ENCODE data around the gene CNTN4. TPM values are rescaled to one million over a fixed set of nuclear protein-coding genes. Genes with fewer than 3 reads are reported as not detected.

The CNTN4 gene
- total RNA-seq, 2 experiments from 2014 or later, result not detected

- Mint-ChIP-seq H3K27me3 (no peaks in the 10 kb centered on the region), H3K36me3 (no peaks in the 10 kb centered on the region), H3K4me1 (no peaks in the 10 kb centered on the region), H3K27ac (no peak overlapping the region), H3K4me3 (no peak overlapping the region), H3K9me3 (ENCODE audit: low read depth) (no peaks in the 10 kb centered on the region)
- no peak for DNase-seq
- CTCF ChIA-PET, result no interaction called here
- ATAC-seq, result no peak
Measured at GRCh38 chr3:2656806-2657777, 558.4 kb downstream of the CNTN4 start.

GRCh38 chr3:2657971-2658370 is 559.3 kb downstream of the CNTN4 start:
- Mint-ChIP-seq H3K36me3 (no peaks in the 10 kb centered on the region), H3K27me3 (no peaks in the 10 kb centered on the region), H3K4me1 (no peaks in the 10 kb centered on the region), H3K9me3 (ENCODE audit: low read depth) (no peaks in the 10 kb centered on the region), H3K4me3 (no peak overlapping the region), H3K27ac (no peak overlapping the region)
- ATAC-seq, result no peak
- CTCF ChIA-PET, result no interaction called here
- no peak for DNase-seq

- Mint-ChIP-seq H3K4me1 (no peaks in the 10 kb centered on the region), H3K9me3 (ENCODE audit: low read depth) (no peaks in the 10 kb centered on the region), H3K36me3 (no peaks in the 10 kb centered on the region), H3K27ac (no peak overlapping the region), H3K27me3 (no peaks in the 10 kb centered on the region), H3K4me3 (no peak overlapping the region)
- no peak for DNase-seq
- CTCF ChIA-PET, result no interaction called here
- no peak for ATAC-seq
Measured at GRCh38 chr3:2659896-2660295, 561.2 kb downstream of the CNTN4 start.

GRCh38 chr3:2661078-2661477 is 562.4 kb downstream of the CNTN4 start:
- H3K9me3 Mint-ChIP-seq (ENCODE audit: low read depth), result no peaks in the 10 kb centered on the region
- no peaks in the 10 kb centered on the region for H3K27me3 Mint-ChIP-seq
- no peak for ATAC-seq
- CTCF ChIA-PET, result no interaction called here
- H3K27ac Mint-ChIP-seq, result no peak overlapping the region
- H3K4me1 Mint-ChIP-seq, result no peaks in the 10 kb centered on the region
- no peaks in the 10 kb centered on the region for H3K36me3 Mint-ChIP-seq
- H3K4me3 Mint-ChIP-seq, result no peak overlapping the region
- DNase-seq, result no peak

- H3K27ac Mint-ChIP-seq, result no peak overlapping the region
- CTCF ChIA-PET, result no interaction called here
- no peaks in the 10 kb centered on the region for H3K4me1 Mint-ChIP-seq
- ATAC-seq (no peak), DNase-seq (no peak)
- no peaks in the 10 kb centered on the region for H3K36me3 Mint-ChIP-seq
- no peak overlapping the region for H3K4me3 Mint-ChIP-seq
- no peaks in the 10 kb centered on the region for H3K27me3 Mint-ChIP-seq
- no peaks in the 10 kb centered on the region for H3K9me3 Mint-ChIP-seq (ENCODE audit: low read depth)
Measured at GRCh38 chr3:2677501-2677900, 578.8 kb downstream of the CNTN4 start.

- ATAC-seq, result no peak
- no peaks in the 10 kb centered on the region for H3K9me3 Mint-ChIP-seq (ENCODE audit: low read depth)
- no peaks in the 10 kb centered on the region for H3K4me1 Mint-ChIP-seq
- H3K27me3 Mint-ChIP-seq, result no peaks in the 10 kb centered on the region
- no peak overlapping the region for H3K27ac Mint-ChIP-seq
- CTCF ChIA-PET, result no interaction called here
- H3K4me3 Mint-ChIP-seq, result no peak overlapping the region
- no peak for DNase-seq
- H3K36me3 Mint-ChIP-seq, result no peaks in the 10 kb centered on the region
Measured at GRCh38 chr3:2680236-2680635, 581.6 kb downstream of the CNTN4 start.

GRCh38 chr3:2684046-2684445 is 585.4 kb downstream of the CNTN4 start:
- no peak for ATAC-seq
- no peak for DNase-seq
- CTCF ChIA-PET, result no interaction called here
- no peaks in the 10 kb centered on the region for H3K9me3 Mint-ChIP-seq (ENCODE audit: low read depth)
- H3K36me3 Mint-ChIP-seq, result no peaks in the 10 kb centered on the region
- H3K4me1 Mint-ChIP-seq, result no peaks in the 10 kb centered on the region
- H3K27me3 Mint-ChIP-seq, result no peaks in the 10 kb centered on the region
- no peak overlapping the region for H3K27ac Mint-ChIP-seq
- H3K4me3 Mint-ChIP-seq, result no peak overlapping the region

GRCh38 chr3:2686816-2687502 is 588.3 kb downstream of the CNTN4 start:
- no peaks in the 10 kb centered on the region for H3K9me3 Mint-ChIP-seq (ENCODE audit: low read depth)
- no peaks in the 10 kb centered on the region for H3K4me1 Mint-ChIP-seq
- H3K4me3 Mint-ChIP-seq, result no peak overlapping the region
- H3K27ac Mint-ChIP-seq, result no peak overlapping the region
- no peaks in the 10 kb centered on the region for H3K27me3 Mint-ChIP-seq
- CTCF ChIA-PET, result no interaction called here
- H3K36me3 Mint-ChIP-seq, result no peaks in the 10 kb centered on the region
- DNase-seq, result no peak
- no peak for ATAC-seq

- no peak for ATAC-seq
- Mint-ChIP-seq H3K4me3 (no peak overlapping the region), H3K36me3 (no peaks in the 10 kb centered on the region), H3K27ac (no peak overlapping the region), H3K9me3 (ENCODE audit: low read depth) (no peaks in the 10 kb centered on the region), H3K27me3 (no peaks in the 10 kb centered on the region), H3K4me1 (no peaks in the 10 kb centered on the region)
- no peak for DNase-seq
- CTCF ChIA-PET, result no interaction called here
Measured at GRCh38 chr3:2697589-2697988, 598.9 kb downstream of the CNTN4 start.

- Mint-ChIP-seq H3K27ac (no peak overlapping the region), H3K27me3 (no peaks in the 10 kb centered on the region), H3K4me1 (no peaks in the 10 kb centered on the region), H3K9me3 (ENCODE audit: low read depth) (no peaks in the 10 kb centered on the region), H3K36me3 (no peaks in the 10 kb centered on the region), H3K4me3 (no peak overlapping the region)
- CTCF ChIA-PET, result interaction anchor here (0.8 to 1.5 kb wide), 2 partner anchors 12 to 13 kb away, joined by 3 read pairs; no protein-coding TSS in a partner anchor
- DNase-seq (no peak), ATAC-seq (no peak)
Measured at GRCh38 chr3:2701471-2701870, 602.8 kb downstream of the CNTN4 start.

GRCh38 chr3:2706144-2706835 is 607.6 kb downstream of the CNTN4 start:
- CTCF ChIA-PET, result no interaction called here
- Mint-ChIP-seq H3K27me3 (no peaks in the 10 kb centered on the region), H3K27ac (no peak overlapping the region), H3K4me3 (no peak overlapping the region), H3K4me1 (no peaks in the 10 kb centered on the region), H3K36me3 (no peaks in the 10 kb centered on the region), H3K9me3 (ENCODE audit: low read depth) (no peaks in the 10 kb centered on the region)
- DNase-seq (no peak), ATAC-seq (peak; percentile 20)

- Mint-ChIP-seq H3K36me3 (no peaks in the 10 kb centered on the region), H3K4me1 (no peaks in the 10 kb centered on the region), H3K4me3 (no peak overlapping the region), H3K9me3 (ENCODE audit: low read depth) (no peaks in the 10 kb centered on the region), H3K27me3 (no peaks in the 10 kb centered on the region), H3K27ac (no peak overlapping the region)
- CTCF ChIA-PET, result no interaction called here
- no peak for DNase-seq
- ATAC-seq, result no peak
Measured at GRCh38 chr3:2706836-2707210, 608.2 kb downstream of the CNTN4 start.

GRCh38 chr3:2711081-2711480 is 612.4 kb downstream of the CNTN4 start:
- no peak for ATAC-seq
- no peaks in the 10 kb centered on the region for H3K27me3 Mint-ChIP-seq
- DNase-seq, result no peak
- H3K9me3 Mint-ChIP-seq (ENCODE audit: low read depth), result no peaks in the 10 kb centered on the region
- no peak overlapping the region for H3K27ac Mint-ChIP-seq
- no peaks in the 10 kb centered on the region for H3K4me1 Mint-ChIP-seq
- H3K36me3 Mint-ChIP-seq, result no peaks in the 10 kb centered on the region
- no peak overlapping the region for H3K4me3 Mint-ChIP-seq
- CTCF ChIA-PET, result interaction anchor here (1.8 kb wide), 1 partner anchor 15 kb away, joined by 5 read pairs; no protein-coding TSS in a partner anchor

Measured in activated CD8-positive, alpha-beta memory T cell treated with anti-CD3 and anti-CD28 coated beads, Interleukin-2, amount 10 ng/mL, durations not matched to agents 7 days and 5 days (primary cell).